ENCODE measurements around the gene NVL. TPM values are rescaled to one million over a fixed set of nuclear protein-coding genes. Genes with fewer than 3 reads are reported as not detected.

NVL gene
- total and polyA plus RNA-seq, 10 of the 15 experiments (the other 5 are each of a cell fraction or from before 2014, with no cell fraction given): 20.3 to 49.6 (median 35.2) TPM

DNA sequence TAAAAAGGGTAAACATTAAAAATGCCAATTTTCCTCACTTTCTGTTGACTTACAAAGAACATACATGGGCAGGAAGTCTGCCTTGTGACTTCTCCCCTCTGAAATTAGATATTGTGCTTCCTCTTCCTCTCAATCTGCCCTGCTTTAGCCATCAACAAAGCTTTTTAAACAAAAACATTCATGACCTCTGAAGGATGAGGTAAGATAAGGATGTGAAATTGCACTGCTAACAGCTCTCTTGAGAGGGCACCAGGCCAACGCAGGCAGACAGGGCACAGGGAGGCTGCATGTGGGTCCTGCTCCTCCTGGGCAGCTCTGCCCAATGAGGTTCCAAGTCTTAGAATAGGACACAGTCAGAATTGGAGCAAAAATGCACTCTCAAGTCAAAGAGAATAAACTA lies 84.8 kb downstream of the NVL start:
- ChIA-PET POLR2A (no interaction called here), CTCF (interaction anchor here (0.5 to 1.2 kb wide), 3 partner anchors 23 to 226 kb away, joined by 3 to 5 read pairs (median 3); no protein-coding TSS in a partner anchor), SMC1A (ENCODE audit: uncharacterized antibody, unreplicated experiment) (interaction anchor here (0.6 to 1.2 kb wide), 2 partner anchors 8 to 15 kb away, joined by 3 read pairs; no protein-coding TSS in a partner anchor), RAD21 (ENCODE audit: unreplicated experiment) (interaction anchor here (1.2 kb wide), 1 partner anchor 85 kb away, joined by 3 read pairs; the partner anchor contains the start of gene NVL)
- Histone ChIP-seq H3K4me2 (ENCODE audit: control insufficient read depth, insufficient read depth) (no peak overlapping the region), H3K9me3 (replicated peaks; ENCODE audit: control insufficient read depth, insufficient read depth, low read length) (no peaks in the 10 kb centered on the region), H4K20me1 (ENCODE audit: control insufficient read depth, insufficient read depth) (no peaks in the 10 kb centered on the region), H3K4me1 (ENCODE audit: control insufficient read depth, insufficient read depth, low read length) (no peaks in the 10 kb centered on the region), H3K36me3 (ENCODE audit: control insufficient read depth in 2 of 2, insufficient read depth in 2 of 2, low read length in 1 of 2) (peaks cover 2 to 8% of the 10 kb centered on the region in 2 experiments; a peak in 2 of 4 replicates), H3K27ac (ENCODE audit: control insufficient read depth, insufficient read depth) (no peak overlapping the region), H3K27me3 (replicated peaks in 1 of 2; ENCODE audit: control insufficient read depth in 2 of 2, insufficient read depth in 2 of 2, low read length in 1 of 2) (no peaks in the 10 kb centered on the region), H3K79me2 (ENCODE audit: control insufficient read depth, insufficient read depth, low read length) (no peaks in the 10 kb centered on the region), H3K9ac (ENCODE audit: control insufficient read depth, insufficient read depth, low read length) (no peak overlapping the region), H3K4me3 (no peak overlapping the region), H2AFZ (ENCODE audit: control insufficient read depth, low read depth, low read length) (no peak overlapping the region)
- intact Hi-C loops (cut with micrococcal nuclease; ENCODE audit: unreplicated experiment): no loop called here
- ATAC-seq (peak; percentile 66), FAIRE-seq (no peak), DNase-seq (ENCODE audit: low read depth, low spot score) (peak; percentile 33)
- WGBS (ENCODE audit: insufficient coverage, insufficient replicate concordance, low lambda C conversion rate, missing lambda C conversion rate): 44% methylated on average over 1 of the region's 1 CpG
- no TSS peak for BruUV-seq (replicated peaks)
- in situ Hi-C loops (cut with MboI): no loop called here
- TF ChIP-seq SPI1 (IDR thresholded peaks at IDR 0.05; ENCODE audit: borderline replicate concordance, insufficient read depth, low read depth, low read length) (peak; percentile 36; the same call in 1 of the 2 replicates), EGR1 (IDR thresholded peaks at IDR 0.05; ENCODE audit: borderline replicate concordance in 1 of 2, low read depth in 2 of 2, low read length in 2 of 2) (no peak), ATF7 (IDR thresholded peaks at IDR 0.05; ENCODE audit: low read depth) (0 out of 2 replicates have a peak, but pooled peaks have one; percentile 30), NFXL1 (IDR thresholded peaks at IDR 0.05; ENCODE audit: borderline replicate concordance) (no peak)

- intact Hi-C loops (cut with micrococcal nuclease; ENCODE audit: unreplicated experiment): loop anchor here (2.0 kb wide), 1 partner anchor 14 kb away; no protein-coding TSS in a partner anchor
- ChIA-PET RAD21 (ENCODE audit: unreplicated experiment) (interaction anchor here (1.1 kb wide), 1 partner anchor 123 kb away, joined by 3 read pairs; no protein-coding TSS in a partner anchor), SMC1A (ENCODE audit: uncharacterized antibody, unreplicated experiment) (no interaction called here), CTCF (no interaction called here), POLR2A (no interaction called here)
- Histone ChIP-seq H3K36me3 (ENCODE audit: control insufficient read depth in 2 of 2, insufficient read depth in 2 of 2, low read length in 1 of 2) (peaks cover 0 to 2% of the 10 kb centered on the region in 2 experiments; a peak in 3 of 4 replicates), H3K4me1 (ENCODE audit: control insufficient read depth, insufficient read depth, low read length) (no peaks in the 10 kb centered on the region), H3K4me3 (no peak overlapping the region), H4K20me1 (ENCODE audit: control insufficient read depth, insufficient read depth) (no peaks in the 10 kb centered on the region), H3K9ac (ENCODE audit: control insufficient read depth, insufficient read depth, low read length) (no peak overlapping the region), H3K9me3 (replicated peaks; ENCODE audit: control insufficient read depth, insufficient read depth, low read length) (no peaks in the 10 kb centered on the region), H3K27ac (ENCODE audit: control insufficient read depth, insufficient read depth) (no peak overlapping the region), H2AFZ (ENCODE audit: control insufficient read depth, low read depth, low read length) (no peak overlapping the region), H3K4me2 (ENCODE audit: control insufficient read depth, insufficient read depth) (no peak overlapping the region), H3K27me3 (replicated peaks in 1 of 2; ENCODE audit: control insufficient read depth in 2 of 2, insufficient read depth in 2 of 2, low read length in 1 of 2) (no peaks in the 10 kb centered on the region), H3K79me2 (ENCODE audit: control insufficient read depth, insufficient read depth, low read length) (no peaks in the 10 kb centered on the region)
- BruUV-seq (replicated peaks): no TSS peak
- in situ Hi-C loops (cut with MboI): no loop called here
- WGBS (ENCODE audit: insufficient coverage, insufficient replicate concordance, low lambda C conversion rate, missing lambda C conversion rate): 100% methylated on average over 3 of the region's 3 CpGs
- FAIRE-seq (no peak), DNase-seq (ENCODE audit: low read depth, low spot score) (no peak), ATAC-seq (no peak)
- TF ChIP-seq CTCF (IDR thresholded peaks at IDR 0.05 in 2 of 3, conservative IDR thresholded peaks at IDR 0.05 in 1 of 3; ENCODE audit: control insufficient read depth in 2 of 3, extremely low read depth in 1 of 3, insufficient read depth in 1 of 3, low read depth in 3 of 3, low read length in 3 of 3): no peak
- no peak for TF ChIP-seq BCL11A (IDR thresholded peaks at IDR 0.05; ENCODE audit: low read depth, low read length)
- no peak for TF ChIP-seq KAT2A (conservative IDR thresholded peaks at IDR 0.05; ENCODE audit: control insufficient read depth, low read depth, low read length)
- TF ChIP-seq, protein P1, sequence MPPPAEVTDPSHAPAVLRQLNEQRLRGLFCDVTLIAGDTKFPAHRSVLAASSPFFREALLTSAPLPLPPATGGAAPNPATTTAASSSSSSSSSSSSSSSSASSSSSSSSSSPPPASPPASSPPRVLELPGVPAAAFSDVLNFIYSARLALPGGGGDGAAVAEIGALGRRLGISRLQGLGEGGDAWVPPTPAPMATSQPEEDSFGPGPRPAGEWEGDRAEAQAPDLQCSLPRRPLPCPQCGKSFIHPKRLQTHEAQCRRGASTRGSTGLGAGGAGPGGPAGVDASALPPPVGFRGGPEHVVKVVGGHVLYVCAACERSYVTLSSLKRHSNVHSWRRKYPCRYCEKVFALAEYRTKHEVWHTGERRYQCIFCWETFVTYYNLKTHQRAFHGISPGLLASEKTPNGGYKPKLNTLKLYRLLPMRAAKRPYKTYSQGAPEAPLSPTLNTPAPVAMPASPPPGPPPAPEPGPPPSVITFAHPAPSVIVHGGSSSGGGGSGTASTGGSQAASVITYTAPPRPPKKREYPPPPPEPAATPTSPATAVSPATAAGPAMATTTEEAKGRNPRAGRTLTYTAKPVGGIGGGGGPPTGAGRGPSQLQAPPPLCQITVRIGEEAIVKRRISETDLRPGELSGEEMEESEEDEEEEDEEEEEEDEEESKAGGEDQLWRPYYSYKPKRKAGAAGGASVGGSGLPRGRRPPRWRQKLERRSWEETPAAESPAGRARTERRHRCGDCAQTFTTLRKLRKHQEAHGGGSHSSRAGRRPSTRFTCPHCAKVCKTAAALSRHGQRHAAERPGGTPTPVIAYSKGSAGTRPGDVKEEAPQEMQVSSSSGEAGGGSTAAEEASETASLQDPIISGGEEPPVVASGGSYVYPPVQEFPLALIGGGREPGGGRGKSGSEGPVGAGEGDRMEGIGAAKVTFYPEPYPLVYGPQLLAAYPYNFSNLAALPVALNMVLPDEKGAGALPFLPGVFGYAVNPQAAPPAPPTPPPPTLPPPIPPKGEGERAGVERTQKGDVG (CRISPR knock-in tag; IDR thresholded peaks at IDR 0.05): no peak
- TF ChIP-seq ZNF384 (IDR thresholded peaks at IDR 0.05; ENCODE audit: borderline replicate concordance, low read depth, low read length): no peak
Observed at GRCh38 chr1:224238756-224239155, 91.2 kb downstream of the NVL start.
